HuH-7 (cell line): ENCODE results near the gene OBP2B.
"Not testable (repeated sequence)": the region's sequence is repeated elsewhere in the genome, so short reads cannot be mapped to it uniquely, and the experiment has no call there.

Experiments used
- DNase-seq: peaks from one replicate; pipeline ENCODE4 v3.0.0; 2011; ENCODE audit warnings: low spot score

Gene OBP2B

DNA sequence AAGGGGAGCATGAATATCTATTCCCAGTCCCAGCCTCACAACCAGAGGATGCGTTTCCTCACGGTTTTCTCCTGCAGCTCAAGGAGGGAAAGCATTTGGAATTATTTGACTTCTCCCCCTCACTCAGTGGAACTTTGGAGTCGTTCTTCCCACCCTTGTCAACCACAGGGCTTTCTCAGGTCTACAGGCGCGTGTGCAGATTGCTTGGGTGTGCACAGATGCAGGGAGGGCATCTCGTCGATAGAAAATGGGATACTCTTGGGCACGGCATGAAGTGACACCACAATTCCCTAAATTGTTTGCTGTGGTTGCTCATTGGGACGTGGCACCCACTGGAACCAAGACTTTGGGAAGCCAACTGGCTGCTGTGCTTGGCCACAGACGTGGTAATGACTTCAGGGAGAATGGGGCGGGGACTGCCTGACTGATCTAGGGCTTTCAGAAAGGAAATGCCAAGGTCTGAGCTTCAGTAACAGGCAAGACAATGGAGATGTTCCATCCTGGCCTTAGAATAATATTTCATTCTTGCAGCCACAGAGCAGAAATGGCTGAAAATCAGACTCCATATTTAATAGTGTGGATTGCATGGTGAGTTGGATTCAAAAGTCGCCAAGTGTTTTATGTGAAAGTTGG, 12.2 kb upstream of the OBP2B start:
- DNase-seq = no peak

DNA sequence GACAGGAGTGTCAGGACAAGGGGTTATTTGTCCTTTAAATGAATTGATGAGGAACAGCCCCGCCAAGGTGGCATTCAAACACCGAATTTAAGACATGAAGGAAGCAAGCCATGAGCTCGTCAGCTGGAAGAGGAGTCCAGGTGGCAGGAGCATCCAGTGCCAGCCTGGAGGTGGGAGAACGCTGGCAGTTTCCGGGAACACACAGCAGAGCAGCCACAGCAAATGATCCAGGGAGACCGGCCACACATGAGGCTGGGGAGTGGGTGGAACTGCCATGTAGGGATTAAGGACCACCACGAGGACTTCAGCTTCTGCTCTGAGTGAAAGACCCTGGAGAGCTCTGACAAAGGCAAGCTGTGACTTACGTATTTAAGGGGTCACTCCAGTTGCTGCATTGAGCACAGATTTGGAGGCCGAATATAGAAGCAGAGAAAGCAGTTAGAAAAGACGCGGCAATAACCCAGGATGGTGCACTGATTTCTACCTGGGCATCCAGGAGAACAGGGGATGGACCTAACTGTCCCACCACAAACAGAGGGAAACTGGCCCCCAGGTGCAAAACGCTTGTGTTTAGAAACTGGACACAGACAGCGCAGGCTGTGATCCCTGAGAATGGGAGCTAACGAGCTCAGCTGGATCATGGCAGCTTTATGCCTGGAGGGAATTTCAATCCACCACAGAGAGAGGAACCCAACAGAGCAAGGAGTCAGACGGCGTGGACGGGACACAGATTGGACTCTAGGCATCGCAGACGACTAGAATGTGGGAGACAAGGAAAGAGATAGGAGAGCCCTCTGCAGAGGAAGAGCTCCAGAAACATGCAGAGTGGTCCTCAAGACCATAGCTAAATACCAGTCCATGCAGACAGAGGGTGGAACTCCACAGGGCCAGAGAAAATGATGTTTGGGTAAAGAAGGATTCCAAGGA, 9.3 kb upstream of the OBP2B start:
- not testable (repeated sequence) for DNase-seq

DNA sequence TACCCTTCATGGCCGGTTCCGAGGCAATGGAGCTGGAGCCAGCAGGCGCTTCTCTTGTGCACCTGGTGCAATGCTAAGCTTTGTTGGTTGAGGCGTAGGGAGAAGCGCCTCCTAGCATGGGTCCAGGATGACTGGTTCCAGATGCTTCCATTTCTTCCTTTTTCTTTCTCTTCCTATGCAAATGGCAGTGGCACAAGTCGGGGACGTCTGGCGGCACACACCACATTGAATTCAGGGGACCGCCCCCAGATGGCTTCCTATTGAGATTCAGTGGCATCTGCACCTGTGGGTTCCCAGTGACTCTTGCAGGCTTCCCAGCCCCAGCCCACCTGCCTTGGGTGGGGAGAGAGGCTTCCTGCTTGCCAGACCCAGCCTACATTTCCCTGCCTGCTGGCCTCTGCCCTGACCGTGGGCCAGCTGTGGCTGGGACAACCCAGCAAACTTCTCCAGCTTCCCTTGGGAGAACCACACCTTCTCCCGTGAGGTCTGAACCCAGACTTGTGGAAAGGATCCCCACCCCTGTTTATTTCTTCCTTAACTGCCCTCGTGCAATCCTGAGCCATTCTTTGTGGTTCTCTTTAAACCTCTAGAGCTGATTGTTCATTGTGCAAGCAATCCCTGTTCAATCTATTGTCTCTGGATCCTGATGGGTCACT, 8.4 kb upstream of the OBP2B start:
- DNase-seq = not testable (repeated sequence)

- not testable (repeated sequence) for DNase-seq
Measured at GRCh38 chr9:133214276-133214675, 5.2 kb upstream of the OBP2B start.

- DNase-seq = no peak
Measured at GRCh38 chr9:133210609-133211008, 1.6 kb upstream of the OBP2B start.

- DNase-seq = no peak
Measured at GRCh38 chr9:133210202-133210532, 1.1 kb upstream of the OBP2B start.

- DNase-seq = not testable (repeated sequence)
Measured at GRCh38 chr9:133209327-133210201, 514 bp upstream of the OBP2B start.

GRCh38 chr9:133208171-133208879, 725 bp downstream of the OBP2B start:
- not testable (repeated sequence) for DNase-seq

DNA sequence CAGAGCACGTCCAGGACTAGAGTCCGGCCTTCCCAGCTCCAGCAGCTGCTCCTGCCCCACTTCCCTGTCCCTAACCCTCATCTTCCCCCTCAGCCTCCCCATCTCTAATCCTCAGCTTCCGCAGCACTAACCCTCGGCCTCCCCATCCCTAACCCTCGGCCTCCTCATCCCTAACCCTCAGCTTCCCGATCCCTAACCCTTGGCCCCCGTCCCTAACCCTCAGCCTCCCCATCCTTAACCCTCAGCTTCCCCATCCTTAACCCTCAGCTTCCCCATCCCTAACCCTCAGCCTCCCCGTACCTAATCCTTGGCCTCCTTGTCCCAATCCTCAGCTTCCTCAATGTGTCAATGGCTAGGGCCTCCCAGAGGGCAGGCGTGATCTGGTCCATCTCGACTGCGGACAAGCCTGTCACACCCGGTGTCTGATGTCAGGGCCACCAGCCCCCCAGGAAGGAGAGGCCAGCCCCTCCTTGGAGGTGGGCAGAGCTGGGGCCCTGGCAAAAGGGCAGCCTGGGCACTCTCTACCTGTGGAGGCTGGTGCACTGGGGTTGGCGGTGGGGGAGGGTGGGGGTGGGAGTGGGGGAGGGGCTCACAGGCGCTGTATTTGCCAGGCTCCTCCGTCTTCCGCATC, 1.4 kb downstream of the OBP2B start:
- DNase-seq = no peak

DNA sequence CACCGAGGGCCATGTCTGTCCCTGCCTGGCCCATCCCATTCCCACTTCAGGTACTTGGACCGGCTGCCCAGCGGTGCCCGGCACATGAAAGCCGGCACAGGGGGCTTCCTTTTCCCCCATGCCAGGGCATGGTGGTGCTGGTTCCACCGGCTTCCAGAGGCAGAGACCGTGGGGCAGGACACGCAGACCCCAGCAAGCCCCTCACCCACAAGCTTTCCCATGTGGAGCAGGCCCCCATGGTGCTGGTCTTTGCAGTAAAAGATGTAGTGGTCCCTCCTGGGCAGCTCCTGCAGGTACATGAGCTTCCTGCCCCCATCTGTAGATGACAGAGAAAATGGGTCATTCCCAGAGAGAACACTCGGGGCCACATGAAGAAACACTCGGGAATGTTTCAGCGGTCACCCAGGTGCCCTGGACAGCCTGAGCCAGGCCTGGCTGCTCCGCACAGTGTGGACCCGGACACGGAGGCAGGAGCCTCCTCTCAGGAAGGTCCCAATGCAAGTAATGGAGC, 2.0 kb downstream of the OBP2B start:
- no peak for DNase-seq

GRCh38 chr9:133205996-133206931, 2.8 kb downstream of the OBP2B start:
- DNase-seq = no peak

DNA sequence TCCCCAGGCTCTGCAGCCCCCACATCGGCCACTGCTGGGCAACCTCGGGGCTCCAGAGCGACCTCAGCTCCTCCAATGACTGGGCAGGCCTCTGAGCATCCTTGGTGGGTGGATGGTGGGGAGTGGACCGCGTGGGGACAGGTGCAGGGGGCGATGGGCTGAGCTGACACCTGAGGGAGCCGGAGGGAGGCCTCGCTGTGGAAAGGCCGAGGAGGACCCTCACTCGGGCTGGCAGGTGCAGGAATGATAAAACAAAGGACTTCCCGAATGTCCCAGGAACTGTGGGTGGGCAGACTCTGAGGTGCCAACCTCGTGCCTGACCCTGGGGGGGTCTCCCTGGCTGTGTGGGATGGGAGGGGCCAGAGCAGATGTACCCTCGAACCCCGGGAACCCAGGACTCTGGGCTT, 3.6 kb downstream of the OBP2B start:
- DNase-seq = not testable (repeated sequence)

DNA sequence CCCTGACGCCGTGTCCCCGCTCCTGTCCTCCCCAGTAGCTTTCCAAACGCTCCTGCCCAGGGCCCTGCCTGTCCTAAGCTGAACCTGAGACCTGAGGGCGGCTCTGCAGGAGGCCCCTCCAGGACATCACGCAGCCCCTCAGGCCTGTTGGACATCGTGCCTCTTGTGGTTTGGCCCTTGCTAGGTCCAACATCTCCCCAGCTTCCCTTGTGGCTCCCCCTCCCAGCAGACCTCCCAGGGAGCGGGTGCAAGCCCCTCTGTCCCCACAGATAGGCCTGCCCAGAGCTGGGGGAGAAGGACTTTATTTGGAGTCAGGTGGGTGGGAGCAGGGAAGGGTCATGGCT, 4.1 kb downstream of the OBP2B start:
- no peak for DNase-seq

DNA sequence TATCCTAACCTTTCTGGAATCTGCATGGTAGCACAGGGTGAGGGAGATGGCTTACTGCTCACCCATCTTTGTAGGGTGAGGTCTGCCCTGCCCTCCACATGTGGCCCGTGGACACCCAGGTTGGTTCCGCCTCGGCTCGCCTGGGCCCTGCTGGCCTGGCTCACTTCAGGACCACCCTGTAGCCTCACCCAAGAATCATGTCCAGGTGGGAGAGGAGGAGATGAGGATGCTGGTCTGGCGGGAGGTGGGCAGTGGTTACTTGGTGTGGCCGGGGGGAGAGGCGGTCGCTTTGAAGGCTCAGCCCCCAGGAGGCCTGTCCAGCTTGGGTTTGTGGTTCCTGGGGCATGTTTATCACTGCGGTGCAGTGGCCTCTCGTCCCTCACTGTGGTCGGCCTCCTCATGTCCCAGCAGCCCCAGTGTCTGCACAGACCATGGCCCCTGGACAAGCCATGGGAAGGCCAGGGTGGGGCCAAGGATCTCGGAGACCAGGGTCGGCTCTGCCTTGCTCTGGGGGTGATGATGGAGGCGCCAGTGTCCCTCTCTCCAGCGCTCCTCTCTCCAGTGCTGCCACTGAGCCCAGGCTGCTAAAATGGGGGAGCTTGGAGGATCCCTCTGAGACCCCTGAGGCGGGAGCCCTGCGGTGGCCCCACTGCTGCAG, 4.6 kb downstream of the OBP2B start:
- no peak for DNase-seq

GRCh38 chr9:133203506-133204075, 5.5 kb downstream of the OBP2B start:
- no peak for DNase-seq

- DNase-seq = no peak
Measured at GRCh38 chr9:133202688-133203453, 6.2 kb downstream of the OBP2B start.

- no peak for DNase-seq
Measured at GRCh38 chr9:133202145-133202513, 6.9 kb downstream of the OBP2B start.
